Measurements from ENCODE around the gene KCNN1.
A peak's percentile ranks its signal among the peaks of the same experiment; 100 is the strongest.
"Not testable (repeated sequence)": the region's sequence is repeated elsewhere in the genome, so short reads cannot be mapped to it uniquely, and the experiment has no call there.

The KCNN1 gene

GRCh38 chr19:17969096-17969792, 2.3 kb downstream of the KCNN1 start:
- DNase-seq: no peak

- DNase-seq: no peak
Observed at GRCh38 chr19:17972230-17972629, 5.3 kb downstream of the KCNN1 start.

GRCh38 chr19:17973759-17974158, 6.9 kb downstream of the KCNN1 start:
- no peak for DNase-seq

- DNase-seq: no peak
Observed at GRCh38 chr19:17974551-17974950, 7.6 kb downstream of the KCNN1 start.

GRCh38 chr19:17975032-17975431, 8.1 kb downstream of the KCNN1 start:
- no peak for DNase-seq

GRCh38 chr19:17977021-17977420, 10.1 kb downstream of the KCNN1 start:
- no peak for DNase-seq

- no peak for DNase-seq
Observed at GRCh38 chr19:17977488-17977887, 10.6 kb downstream of the KCNN1 start.

- no peak for DNase-seq
Observed at GRCh38 chr19:17981611-17982010, 14.7 kb downstream of the KCNN1 start.

GRCh38 chr19:17982430-17982829, 15.5 kb downstream of the KCNN1 start:
- no peak for DNase-seq

- no peak for DNase-seq
Observed at GRCh38 chr19:17985037-17985818, 18.3 kb downstream of the KCNN1 start.

GRCh38 chr19:17986569-17986968, 19.7 kb downstream of the KCNN1 start:
- DNase-seq: not testable (repeated sequence)

- DNase-seq: no peak
Observed at GRCh38 chr19:17988161-17988560, 21.3 kb downstream of the KCNN1 start.

- DNase-seq: no peak
Observed at GRCh38 chr19:17989425-17990094, 22.7 kb downstream of the KCNN1 start.

- DNase-seq: no peak
Observed at GRCh38 chr19:17993076-17993813, 26.3 kb downstream of the KCNN1 start.

- peak; percentile 91 for DNase-seq
Observed at GRCh38 chr19:17996826-17997316, 30.0 kb downstream of the KCNN1 start.

- DNase-seq: no peak
Observed at GRCh38 chr19:17997969-17998826, 31.3 kb downstream of the KCNN1 start.

GRCh38 chr19:17998827-17999150, 31.9 kb downstream of the KCNN1 start:
- DNase-seq: no peak

- DNase-seq: no peak
Observed at GRCh38 chr19:17999684-18000479, 33.0 kb downstream of the KCNN1 start.

- DNase-seq: no peak
Observed at GRCh38 chr19:18000480-18000914, 33.6 kb downstream of the KCNN1 start.

- DNase-seq: peak; percentile 83
Observed at GRCh38 chr19:18000915-18001776, 34.2 kb downstream of the KCNN1 start.

Measured in right hindlimb (tissue), 1 donor.